GM21723 (cell line): ENCODE data around the gene C7.

ENCODE experiments used
- ATAC-seq: cut with Tn5 transposase; IDR thresholded peaks from one replicate; pipeline ENCODE4 v1.9.1; 2021; ENCODE audit warnings: mild to moderate bottlenecking, moderate library complexity; ENCODE audit not compliant: unreplicated experiment

The C7 gene

DNA sequence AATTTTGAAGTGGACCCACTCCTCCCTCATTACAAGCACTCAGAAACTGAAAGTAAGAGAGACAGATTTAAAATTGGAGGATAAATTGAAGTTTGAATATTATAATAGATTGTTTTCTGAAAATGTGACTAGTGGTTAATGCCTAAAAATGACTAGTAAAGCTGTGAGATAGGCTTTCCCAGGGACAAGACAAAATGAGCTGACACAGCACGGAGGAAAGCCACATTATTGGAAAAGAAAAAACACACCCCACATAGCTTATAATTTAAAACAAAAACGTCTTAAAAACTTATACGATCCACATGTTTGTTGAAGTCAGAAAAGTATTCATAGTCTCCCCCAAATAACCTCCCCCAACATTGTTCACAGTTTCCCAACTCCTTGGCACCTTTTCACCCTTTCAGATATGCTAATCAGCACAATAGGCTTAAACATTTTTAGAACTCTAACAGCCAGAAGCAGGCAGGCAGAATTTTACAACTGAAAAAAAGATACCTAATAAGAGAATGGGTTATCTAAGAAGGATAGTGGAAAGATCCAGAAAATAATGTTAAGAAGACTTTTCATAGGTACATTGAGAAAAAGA is 6.1 kb downstream of the C7 start:
- ATAC-seq: no peak

DNA sequence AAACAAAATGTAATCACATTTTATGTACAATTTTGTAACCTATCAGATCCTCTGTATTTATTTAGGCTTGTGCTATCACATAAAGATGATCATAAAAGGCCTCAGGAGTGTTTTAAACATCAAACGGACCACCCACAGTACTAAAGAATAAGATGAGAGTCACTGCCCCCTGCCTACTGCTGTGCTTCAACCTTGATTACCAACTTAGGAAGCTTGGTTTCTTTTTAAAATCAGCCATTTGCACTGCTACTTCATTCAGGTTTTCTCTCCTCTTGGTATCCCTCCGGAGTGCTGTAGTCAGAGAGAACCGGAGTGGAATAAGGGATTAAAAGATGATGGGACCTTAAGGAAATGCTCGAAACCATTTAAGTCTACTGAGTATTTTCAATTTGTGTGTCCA is 6.9 kb downstream of the C7 start:
- no peak for ATAC-seq

DNA sequence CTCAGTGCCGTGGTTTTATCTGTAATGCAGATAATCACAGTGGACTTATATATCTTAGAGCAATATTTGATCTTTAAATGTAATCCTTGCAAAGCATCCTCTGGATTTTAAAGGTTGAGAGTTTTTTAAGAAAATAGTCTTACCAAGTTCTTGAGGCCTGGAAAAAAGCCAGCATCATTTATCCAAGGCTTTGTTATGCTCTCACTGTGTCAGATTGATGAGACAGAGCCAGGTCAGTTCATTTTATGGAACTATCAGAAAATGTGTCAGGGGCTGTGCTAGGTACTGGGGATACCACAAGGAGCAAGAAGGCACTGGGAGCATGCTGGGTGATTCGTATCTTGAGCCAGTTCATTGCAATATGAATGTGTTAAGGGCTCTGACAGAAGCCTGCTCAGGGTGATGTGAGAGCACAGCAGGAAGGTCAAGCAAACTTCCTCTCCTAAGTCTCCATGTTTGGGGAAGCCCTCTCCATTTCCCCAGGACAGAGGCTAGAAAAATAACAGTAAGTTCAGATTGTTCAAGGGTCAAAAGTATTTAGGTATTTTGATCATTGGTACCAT is 19.7 kb downstream of the C7 start:
- ATAC-seq: no peak

- ATAC-seq: no peak
Measured at GRCh38 chr5:40932766-40933165, 23.5 kb downstream of the C7 start.

- ATAC-seq: no peak
Measured at GRCh38 chr5:40937075-40937474, 27.8 kb downstream of the C7 start.

- ATAC-seq: no peak
Measured at GRCh38 chr5:40939753-40940152, 30.5 kb downstream of the C7 start.

GRCh38 chr5:40945111-40945510 is 35.8 kb downstream of the C7 start:
- ATAC-seq: no peak

DNA sequence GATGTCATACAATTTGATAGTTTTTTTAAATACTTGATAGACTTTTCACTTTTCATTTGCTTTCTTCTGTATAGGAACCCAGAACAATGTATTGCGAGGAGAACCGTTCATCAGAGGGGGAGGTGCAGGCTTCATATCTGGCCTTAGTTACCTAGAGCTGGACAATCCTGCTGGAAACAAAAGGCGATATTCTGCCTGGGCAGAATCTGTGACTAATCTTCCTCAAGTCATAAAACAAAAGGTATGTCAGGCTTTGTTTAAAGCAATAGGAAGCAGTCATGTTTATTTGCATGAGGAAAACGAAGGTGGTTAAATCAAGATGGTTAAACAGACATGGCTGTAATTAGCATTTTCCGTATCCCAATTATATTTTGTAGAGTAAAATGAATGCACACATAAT is 46.0 kb downstream of the C7 start:
- no peak for ATAC-seq

- ATAC-seq: no peak
Measured at GRCh38 chr5:40957048-40957447, 47.8 kb downstream of the C7 start.

DNA sequence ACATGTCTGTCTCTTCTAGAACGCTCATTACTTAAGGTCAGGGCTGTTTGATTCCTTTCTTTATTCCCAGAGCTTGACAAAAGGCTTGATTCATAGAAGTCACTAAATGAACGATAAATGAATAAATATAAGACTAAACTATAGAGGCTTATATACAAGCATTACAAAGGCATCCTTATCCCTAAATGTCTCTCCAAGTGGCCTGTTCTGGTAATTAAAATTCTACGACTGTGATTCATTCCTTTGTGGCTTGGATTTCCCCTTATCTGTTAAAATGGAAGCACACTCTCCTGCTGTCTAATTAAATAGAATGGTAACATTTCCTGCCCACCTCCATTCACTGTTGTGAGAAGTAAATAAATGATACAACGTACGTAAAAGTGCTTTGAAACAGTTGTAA is 49.5 kb downstream of the C7 start:
- no peak for ATAC-seq

DNA sequence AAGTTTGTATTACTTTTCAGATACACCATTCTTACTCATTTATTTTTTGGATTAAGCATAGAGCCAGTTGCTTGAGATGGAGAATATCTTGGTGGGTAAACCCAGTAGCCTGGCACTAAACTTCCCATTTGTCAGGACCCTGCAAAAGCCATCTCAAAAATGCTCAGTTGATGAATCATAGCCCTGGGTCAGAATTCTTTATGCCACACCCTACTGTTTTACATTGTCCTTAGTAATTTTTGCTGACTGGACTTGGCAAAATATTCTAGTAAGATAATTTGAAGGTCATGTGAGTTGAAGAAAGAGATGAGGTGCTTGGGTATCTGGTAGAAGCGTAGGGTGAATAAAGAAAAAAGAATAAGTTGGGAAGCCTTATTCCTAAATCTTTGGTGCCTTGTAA is 50.7 kb downstream of the C7 start:
- no peak for ATAC-seq

DNA sequence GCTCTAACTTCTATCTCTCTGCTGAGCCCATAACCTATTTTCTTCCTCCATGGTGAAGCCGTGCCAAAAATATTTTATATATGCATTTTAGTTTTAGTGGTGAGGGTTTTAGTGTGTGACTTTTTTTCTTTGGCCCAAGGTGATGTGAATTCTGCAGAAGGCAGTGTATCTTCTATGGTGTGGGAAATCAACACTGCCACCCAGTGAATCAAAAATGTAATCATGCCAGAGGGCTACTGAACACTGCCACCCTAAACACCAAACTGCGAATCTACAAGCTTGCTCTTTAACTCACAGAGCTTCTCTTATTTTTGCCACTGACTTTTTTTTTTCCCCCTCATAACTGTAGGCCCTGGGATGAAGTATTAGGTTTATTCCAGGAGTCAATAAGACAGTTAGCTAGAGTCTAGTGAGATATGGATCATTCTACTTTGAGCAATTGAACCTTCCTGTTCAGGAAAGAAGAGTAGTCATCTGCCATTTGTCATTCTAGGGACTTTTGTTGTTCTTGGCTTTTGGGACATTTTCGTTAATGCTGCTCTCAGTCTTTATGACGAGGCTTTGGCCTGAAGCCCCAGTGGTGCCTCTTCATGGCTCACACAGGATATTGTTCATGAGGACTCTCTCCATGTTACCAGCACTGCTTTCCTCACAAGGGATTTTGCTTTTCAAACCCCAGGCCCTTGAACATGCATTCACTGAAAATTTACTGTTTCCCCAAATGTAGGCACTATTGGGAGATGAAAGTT is 53.1 kb downstream of the C7 start:
- no peak for ATAC-seq

DNA sequence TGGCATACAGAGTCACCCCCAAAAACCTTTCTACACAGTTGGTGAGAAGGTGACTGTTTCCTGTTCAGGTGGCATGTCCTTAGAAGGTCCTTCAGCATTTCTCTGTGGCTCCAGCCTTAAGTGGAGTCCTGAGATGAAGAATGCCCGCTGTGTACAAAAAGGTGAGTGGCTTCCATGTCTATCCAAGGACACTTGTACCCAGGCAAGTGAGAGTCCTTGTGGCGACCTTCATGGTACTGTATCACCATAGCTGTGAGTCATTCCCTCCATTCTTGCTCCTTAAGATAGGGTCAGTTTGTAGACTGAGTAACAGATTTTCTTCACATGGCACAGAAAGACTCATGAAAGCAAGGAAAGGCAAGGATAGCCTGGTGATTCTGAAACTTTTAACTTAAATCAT is 63.1 kb downstream of the C7 start:
- ATAC-seq: no peak

DNA sequence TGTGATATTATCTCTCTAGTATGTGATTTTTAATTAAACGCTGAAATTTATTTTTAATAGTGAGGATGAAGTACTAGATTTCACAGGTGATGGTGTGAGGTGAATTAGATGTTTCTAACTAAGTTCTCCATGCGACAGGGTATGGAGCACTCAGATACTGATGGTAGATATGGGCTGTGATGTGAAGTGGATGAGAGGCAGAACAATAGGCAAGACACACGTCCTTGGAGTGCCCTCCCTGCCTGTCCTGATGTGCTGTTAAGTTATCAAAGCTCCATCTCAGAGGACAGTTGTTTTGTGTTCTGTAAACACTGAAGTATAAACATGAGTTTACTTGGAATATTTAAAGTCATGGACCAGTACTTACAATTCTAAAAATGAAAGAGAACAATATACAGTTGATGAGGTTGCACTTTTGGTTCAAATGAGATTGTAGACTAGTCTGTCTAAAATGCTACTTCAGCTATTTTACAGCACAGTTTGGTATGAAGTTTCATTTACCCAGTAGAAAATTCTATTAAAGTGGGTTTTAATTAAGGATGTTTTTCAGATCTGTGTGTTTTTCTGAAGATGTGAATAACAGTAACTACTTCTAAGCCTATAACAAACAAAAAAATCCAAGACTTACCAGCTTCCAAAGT is 64.2 kb downstream of the C7 start:
- ATAC-seq: no peak

DNA sequence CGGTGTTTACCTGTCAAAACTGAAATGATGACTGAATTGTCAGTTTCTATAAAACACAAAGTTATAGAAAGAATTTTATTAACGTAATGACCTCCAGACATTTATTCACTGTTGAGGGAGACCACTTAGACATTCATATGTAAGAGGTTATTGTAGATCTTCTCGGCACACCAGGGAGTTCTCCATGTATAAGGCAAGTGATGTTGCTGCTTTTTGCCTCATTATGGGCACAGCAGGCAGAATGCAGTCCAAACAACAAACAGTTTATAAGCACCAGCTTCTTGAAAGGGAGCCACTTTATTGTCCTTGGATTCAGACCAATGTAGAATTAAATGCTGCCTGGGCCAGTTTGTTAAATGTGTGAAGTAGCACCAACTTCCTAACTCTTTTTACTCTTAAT is 66.7 kb downstream of the C7 start:
- no peak for ATAC-seq

DNA sequence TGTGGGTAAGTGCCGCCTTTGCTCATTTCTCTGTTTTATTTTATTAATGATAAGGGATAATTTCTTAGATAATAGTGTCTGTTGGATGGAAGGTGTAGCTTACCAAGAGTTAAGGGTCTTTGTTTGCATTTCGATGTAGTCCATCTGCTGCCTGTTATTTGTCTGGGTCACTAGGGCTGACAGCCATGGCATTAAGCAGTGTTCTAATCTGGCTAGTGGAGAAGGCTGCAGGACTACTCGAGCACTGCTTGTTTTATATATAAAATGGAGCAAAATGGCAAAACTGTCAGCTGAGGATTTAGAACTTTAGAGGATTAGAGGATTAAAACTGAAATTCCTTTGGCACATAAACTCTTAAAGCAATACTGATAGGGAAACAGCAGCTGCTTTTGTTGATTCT is 67.5 kb downstream of the C7 start:
- no peak for ATAC-seq

DNA sequence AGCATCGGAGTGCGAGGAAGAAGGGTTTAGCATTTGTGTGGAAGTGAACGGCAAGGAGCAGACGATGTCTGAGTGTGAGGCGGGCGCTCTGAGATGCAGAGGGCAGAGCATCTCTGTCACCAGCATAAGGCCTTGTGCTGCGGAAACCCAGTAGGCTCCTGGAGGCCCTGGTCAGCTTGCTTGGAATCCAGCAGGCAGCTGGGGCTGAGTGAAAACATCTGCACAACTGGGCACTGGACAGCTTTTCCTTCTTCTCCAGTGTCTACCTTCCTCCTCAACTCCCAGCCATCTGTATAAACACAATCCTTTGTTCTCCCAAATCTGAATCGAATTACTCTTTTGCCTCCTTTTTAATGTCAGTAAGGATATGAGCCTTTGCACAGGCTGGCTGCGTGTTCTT is 72.1 kb downstream of the C7 start:
- ATAC-seq: no peak

DNA sequence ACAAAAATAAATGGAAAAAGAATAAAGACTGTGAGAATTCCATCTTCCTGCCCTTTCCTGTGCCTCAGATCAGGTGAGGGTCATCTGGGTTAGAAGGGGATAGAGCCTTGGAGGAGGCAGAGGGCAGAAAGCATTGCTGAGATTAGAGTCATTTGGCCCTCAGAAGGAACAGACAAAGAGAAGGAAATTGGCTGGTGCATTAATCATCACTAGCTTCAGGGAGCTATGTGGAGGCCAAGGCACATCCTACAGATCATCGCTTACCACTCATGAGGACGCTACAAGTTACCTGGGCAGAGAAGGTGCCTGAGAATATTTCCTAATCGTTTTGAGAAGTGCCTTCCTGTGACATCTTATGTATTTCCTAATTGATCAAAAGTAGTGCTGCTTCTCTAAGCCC is 74.5 kb downstream of the C7 start:
- ATAC-seq: no peak

GRCh38 chr5:40984884-40985283 is 75.6 kb downstream of the C7 start:
- ATAC-seq: no peak

DNA sequence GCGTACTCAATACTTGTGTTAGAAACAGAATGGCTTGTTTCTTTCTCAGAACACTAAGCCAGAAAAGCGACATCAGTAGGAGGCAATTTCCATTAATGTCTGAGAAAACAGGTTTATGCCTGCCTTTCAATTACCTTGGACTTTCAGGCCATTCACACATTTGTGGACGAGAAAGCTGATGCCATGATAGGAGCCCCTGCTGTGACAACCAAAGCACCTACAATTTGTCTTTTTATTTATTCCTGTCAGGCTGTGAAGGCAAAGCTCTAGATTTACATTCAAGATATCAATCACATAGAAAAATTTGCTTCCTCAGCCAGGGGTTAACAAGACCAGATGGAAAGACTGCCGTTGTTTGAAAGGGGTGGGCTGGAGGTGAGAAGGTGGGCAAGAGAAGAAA is 76.2 kb downstream of the C7 start:
- ATAC-seq: no peak

- no peak for ATAC-seq
Measured at GRCh38 chr5:40986666-40987065, 77.4 kb downstream of the C7 start.

DNA sequence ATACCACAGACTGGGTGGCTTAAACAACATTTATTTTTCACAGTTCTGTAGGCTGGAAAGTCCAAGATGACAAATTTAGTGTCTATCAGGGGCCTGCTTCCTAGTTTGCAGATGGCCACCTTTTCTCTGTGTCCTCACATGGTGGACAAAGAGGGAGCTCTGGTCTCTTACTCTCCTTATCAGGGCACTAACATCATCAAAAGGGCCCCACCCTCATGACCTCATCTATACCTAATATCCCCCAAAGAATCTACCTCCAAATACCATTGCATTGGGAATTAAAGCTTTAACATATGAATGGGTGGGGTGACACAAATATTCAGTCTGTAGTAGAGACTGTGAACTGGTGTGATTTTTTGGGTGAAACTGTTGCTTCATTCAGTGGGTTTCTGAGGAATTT is 78.1 kb downstream of the C7 start:
- no peak for ATAC-seq
